ENCODE results near the gene HFM1.

Gene HFM1

DNA sequence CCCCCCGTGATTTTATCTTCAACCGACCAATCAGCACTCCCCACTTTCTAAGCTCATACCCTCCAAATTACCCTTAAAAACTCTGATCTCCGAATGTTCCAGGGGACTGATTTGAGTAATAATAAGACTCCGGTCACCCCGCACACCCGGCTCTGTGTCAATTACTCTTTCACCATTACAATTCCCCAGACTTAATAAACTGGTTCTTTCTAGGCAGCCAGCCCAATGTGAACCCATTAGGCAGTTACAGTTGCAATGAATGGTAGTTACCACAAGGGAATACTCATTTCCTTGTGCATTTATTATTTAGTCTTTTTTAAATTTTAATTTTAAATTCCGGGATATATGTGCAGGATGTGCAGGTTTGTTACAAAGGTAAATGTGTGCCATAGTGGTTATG, 177.9 kb downstream of the HFM1 start:
- DNase-seq: no peak

DNA sequence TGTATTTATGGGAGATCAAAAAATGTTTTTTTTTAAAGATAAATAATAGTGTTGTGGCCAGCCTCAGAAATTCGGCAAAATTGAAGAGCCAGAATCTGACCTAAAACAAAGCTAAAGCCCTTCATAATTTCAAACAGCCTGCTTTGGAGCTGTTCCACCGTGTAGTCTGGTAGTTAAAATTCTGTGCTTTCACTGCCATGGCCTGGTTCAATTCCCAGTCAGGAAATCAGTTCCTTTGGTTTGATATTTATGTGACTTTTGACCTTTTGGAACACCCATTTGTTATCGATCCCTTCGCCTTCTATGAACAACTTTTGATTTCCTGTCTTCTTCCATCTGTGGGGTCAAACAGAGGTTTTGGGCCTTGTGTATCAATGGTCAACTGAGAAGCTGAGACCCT, 179.8 kb downstream of the HFM1 start:
- DNase-seq: no peak

DNA sequence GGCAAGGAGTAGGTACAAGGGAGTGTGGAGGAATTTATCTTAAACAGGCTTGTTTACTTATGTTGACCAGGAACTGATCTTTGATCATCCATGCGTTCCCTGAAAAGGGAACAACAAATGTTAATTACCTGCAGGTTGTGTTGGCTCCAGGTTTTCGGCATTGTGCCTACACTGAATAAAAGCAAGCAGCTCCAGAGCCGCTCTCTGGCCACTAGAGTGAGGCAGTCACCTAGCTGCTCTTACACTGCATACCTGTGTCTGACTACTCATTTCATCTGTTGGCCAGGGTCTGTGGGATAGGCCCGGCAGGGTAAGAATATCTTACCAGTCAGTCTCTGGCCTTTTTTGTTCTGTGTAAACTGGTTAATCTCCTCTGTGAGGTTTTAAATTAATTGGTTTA, 183.6 kb downstream of the HFM1 start:
- DNase-seq: no peak

DNA sequence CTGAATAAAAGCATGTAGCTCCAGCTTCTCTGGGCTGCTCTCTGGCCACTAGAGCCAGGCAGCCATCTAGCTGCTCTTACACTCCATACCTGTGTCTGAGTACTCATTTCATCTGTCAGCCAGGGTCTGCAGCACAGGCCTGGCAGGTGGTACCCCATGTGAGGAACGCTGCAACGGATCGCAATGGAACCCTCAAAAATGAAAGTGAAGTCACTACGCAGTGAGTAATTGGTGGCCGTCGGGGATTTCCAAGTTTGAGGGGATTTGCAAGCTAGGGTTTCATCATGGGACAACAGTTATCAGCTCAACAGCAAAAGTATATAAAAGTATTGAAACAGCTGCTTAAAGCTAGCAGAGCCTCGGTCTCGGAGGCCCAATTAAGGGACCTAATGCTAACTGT, 186.7 kb downstream of the HFM1 start:
- DNase-seq: no peak
